Measurements from ENCODE around the gene CELF1.
A peak's percentile ranks its signal among the peaks of the same experiment; 100 is the strongest.

Gene CELF1

DNA sequence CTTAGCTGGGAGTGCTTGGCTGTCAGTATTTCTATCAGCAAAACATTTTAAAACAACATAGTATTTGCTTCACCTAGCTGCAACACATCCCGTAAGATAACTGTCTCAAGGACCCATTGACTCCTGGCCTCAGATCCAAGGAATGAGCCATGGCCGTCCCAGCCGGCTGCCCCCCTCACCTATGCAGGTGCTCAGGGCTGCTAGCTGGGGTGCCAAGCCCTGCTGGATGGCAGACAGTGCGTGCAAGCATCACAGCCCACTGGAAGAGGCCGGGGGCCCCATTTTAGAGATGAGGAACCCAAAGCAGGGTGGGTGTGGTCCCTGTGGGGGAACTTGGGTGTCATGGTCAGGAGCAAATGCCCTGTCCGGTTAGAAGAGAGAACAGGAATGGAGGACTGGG, 135.2 kb downstream of the CELF1 start:
- DNase-seq (ENCODE audit: low spot score), result no peak

DNA sequence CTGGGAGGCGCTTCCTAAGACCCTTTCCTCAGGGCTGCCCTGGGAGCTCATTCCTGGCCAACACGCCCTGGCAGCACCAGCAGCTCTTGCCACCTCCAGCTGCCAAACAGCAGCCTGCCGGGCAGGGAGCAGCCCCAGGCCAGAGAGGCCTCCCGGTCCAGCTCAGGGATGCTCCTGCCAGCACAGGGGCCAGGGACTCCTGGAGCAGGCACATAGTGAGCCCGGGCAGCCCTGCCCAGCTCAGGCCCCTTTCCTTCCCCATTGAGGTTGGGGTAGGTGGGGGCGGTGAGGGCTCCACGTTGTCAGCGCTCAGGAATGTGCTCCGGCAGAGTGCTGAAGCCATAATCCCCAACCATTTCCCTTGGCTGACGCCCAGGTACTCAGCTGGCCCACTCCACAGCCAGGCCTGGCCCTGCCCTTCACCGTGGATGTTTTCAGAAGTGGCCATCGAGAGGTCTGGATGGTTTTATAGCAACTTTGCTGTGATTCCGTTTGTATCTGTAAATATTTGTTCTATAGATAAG, 136.9 kb downstream of the CELF1 start:
- peak; percentile 94 for DNase-seq (ENCODE audit: low spot score)
